CD4-positive, alpha-beta memory T cell (primary cell): ENCODE results near the gene CIRBP. TPM values are rescaled to one million over a fixed set of nuclear protein-coding genes. Genes with fewer than 3 reads are reported as not detected.

Experiments
- CTCF ChIA-PET: fragments of 350-600 bp; sonication (Branson Sonifier 250); formaldehyde crosslinking; loops from one replicate; lab custom pipeline; 2021; ENCODE audit warnings: inconsistent platforms; ENCODE audit not compliant: partially characterized antibody; lab: Charles Lee
- POLR2A ChIA-PET: fragments of 350-600 bp; sonication (Branson Sonifier 250); formaldehyde crosslinking; loops from one replicate; lab custom pipeline; 2021; ENCODE audit not compliant: partially characterized antibody; lab: Charles Lee
- DNase-seq, 5 donors: peaks; one replicate each; pipeline versions ENCODE4 v3.0.0 to v3.0.0-alpha.2; 2020 to 2022; ENCODE audit warnings: mixed read lengths in 1 of 5
- H3K27ac ChIP-seq: one replicate; pipeline ENCODE4 v1.7.0; 2013; ENCODE audit warnings: low read depth, low read length
- H3K27me3 ChIP-seq: 2 replicates; pipeline ENCODE4 v1.7.0; 2013; ENCODE audit warnings: mild to moderate bottlenecking, low read length, moderate library complexity; ENCODE audit not compliant: insufficient read depth
- H3K36me3 ChIP-seq: 2 replicates; pipeline ENCODE4 v1.7.0; 2013; ENCODE audit warnings: mild to moderate bottlenecking, low read length, moderate library complexity; ENCODE audit not compliant: insufficient read depth
- H3K4me1 ChIP-seq: 2 replicates; pipeline ENCODE4 v1.7.0; 2013; ENCODE audit warnings: mild to moderate bottlenecking, low read length, moderate library complexity; ENCODE audit not compliant: insufficient read depth
- H3K4me3 ChIP-seq, 2 donors: one replicate each; pipeline ENCODE4 v1.7.0; 2013; ENCODE audit warnings: low read length in 2 of 2, mild to moderate bottlenecking in 1 of 2
- H3K9me3 ChIP-seq, 2 donors: one replicate each; pipeline ENCODE4 v1.7.0; 2013; ENCODE audit warnings: low read length in 2 of 2, control low read depth in 1 of 2; ENCODE audit not compliant: control insufficient read depth in 1 of 2
- H3K27ac Mint-ChIP-seq, 7 donors: one replicate each; pipeline ENCODE4 v1.8.0; 2020 to 2021; ENCODE audit warnings: mixed read lengths in 7 of 7, mild to moderate bottlenecking in 6 of 7, inconsistent platforms in 3 of 7, moderate library complexity in 3 of 7
- H3K27me3 Mint-ChIP-seq, 2 donors: one replicate each; pipeline ENCODE4 v1.8.0; 2020 to 2021; ENCODE audit warnings: mixed read lengths in 2 of 2
- H3K36me3 Mint-ChIP-seq, 2 donors: one replicate each; pipeline ENCODE4 v1.8.0; 2020 to 2021; ENCODE audit warnings: mixed read lengths in 2 of 2, inconsistent platforms in 1 of 2, mild to moderate bottlenecking in 1 of 2
- H3K4me1 Mint-ChIP-seq, 4 donors: one replicate each; pipeline ENCODE4 v1.8.0; 2020 to 2021; ENCODE audit warnings: mixed read lengths in 4 of 4, mild to moderate bottlenecking in 1 of 4
- H3K4me3 Mint-ChIP-seq, 8 donors: one replicate each; pipeline ENCODE4 v1.8.0; 2020 to 2021; ENCODE audit warnings: mixed read lengths in 8 of 8, mild to moderate bottlenecking in 7 of 8, moderate library complexity in 6 of 8, inconsistent platforms in 3 of 8
- H3K9me3 Mint-ChIP-seq, 8 donors: one replicate each; pipeline ENCODE4 v1.8.0; 2020 to 2021; ENCODE audit warnings: mixed read lengths in 8 of 8, mild to moderate bottlenecking in 5 of 8, inconsistent platforms in 3 of 8, moderate library complexity in 1 of 8
- intact Hi-C: fragments of 100-400 bp; cut with micrococcal nuclease; formaldehyde crosslinking; loops from one replicate; pipeline ENCODE4 v1.15.1; 2023
- polyA plus RNA-seq, 2 donors: library from polyadenylated mRNA; unstranded; fragments of 300-500 nt; fragmentation: Illumina TruSeq; gene quantifications; one replicate each; pipeline ENCODE4 v1.2.3, GENCODE V29; 2021
- total RNA-seq, 2 experiments: library from RNA; stranded (reverse); gene quantifications; one replicate each; pipeline ENCODE4 v1.2.3, GENCODE V29; 2021

Gene CIRBP
- total and polyA plus RNA-seq, 4 experiments from 2014 or later: 160 to 638 (median 416) TPM

DNA sequence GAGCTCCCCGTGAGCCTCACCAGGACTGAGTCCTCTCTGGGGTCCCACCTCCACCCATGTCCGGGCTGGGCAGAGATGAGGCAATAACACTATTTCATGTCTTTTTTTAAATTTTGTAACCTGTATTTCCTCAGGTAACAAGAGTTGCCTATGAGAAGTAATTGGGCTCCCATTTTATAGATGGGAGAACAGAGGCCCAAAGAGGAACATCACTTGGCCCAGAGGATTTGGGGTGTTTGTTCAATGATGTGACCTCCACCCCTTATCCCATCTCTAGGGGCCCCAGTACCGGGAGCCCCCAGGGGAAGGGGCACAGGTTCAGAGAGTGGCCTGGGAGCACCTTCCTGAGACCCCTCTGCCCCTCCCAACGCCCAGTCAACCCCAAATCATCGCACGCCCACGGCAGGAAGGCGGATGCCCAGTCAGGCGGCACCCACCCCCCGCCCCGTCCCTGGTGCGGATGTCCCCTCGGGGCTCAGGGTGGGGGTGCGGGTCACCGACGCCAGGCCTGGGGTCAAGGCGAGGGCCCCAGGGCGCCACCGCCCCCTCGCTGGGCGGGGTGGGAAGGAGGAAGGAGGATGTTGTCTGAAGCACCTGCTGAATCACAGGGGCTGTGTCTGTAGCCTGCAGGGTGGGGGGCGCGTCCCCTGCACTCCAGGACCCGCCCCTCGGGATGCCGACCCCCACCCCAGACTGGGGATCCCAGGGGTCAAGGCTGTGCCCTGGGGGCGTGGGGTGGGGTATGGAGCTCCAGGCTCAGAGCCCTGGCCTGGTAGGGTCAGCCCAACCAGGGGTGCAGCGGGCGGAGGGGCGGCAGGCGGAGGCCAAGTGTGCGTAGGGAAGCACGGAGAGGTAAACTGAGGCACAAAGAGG is 9.0 kb upstream of the CIRBP start:
- peak overlapping the region; percentile 87 for H3K27ac ChIP-seq
- peak overlapping the region; percentile 17 to 78 for H3K4me3 ChIP-seq
- Mint-ChIP-seq H3K27ac (peak overlapping the region; percentile 95 to 99 (median 99)), H3K27me3 (peaks cover 0 to 3% of the 10 kb centered on the region in 2 donors), H3K4me3 (peak overlapping the region; percentile 88 to 93 (median 90)), H3K4me1 (peaks cover 26 to 59% (median 42%) of the 10 kb centered on the region in 4 donors), H3K36me3 (peaks cover 10 to 20% of the 10 kb centered on the region in 2 donors), H3K9me3 (no peaks in the 10 kb centered on the region)
- H3K36me3 ChIP-seq: peaks cover 18% of the 10 kb centered on the region
- POLR2A ChIA-PET: interaction anchor here (0.8 to 12.0 kb wide), 15 partner anchors 7 to 232 kb away, joined by 3 to 650 read pairs (median 6); partner anchors contain the start of genes ARHGAP45, ATP5F1D, CBARP and CIRBP
- H3K9me3 ChIP-seq: no peaks in the 10 kb centered on the region
- intact Hi-C loops: loop anchor here (1.0 kb wide), 2 partner anchors 9 to 11 kb away; partner anchors contain the start of gene CIRBP
- DNase-seq: peak in 4 of 5 donors; percentile 38 to 72 (median 53)
- peaks cover 75% of the 10 kb centered on the region for H3K4me1 ChIP-seq
- H3K27me3 ChIP-seq: no peaks in the 10 kb centered on the region
- CTCF ChIA-PET: interaction anchor here (1.9 to 10.8 kb wide), 2 partner anchors 15 to 19 kb away, joined by 4 to 364 read pairs; partner anchors contain the start of gene ATP5F1D

DNA sequence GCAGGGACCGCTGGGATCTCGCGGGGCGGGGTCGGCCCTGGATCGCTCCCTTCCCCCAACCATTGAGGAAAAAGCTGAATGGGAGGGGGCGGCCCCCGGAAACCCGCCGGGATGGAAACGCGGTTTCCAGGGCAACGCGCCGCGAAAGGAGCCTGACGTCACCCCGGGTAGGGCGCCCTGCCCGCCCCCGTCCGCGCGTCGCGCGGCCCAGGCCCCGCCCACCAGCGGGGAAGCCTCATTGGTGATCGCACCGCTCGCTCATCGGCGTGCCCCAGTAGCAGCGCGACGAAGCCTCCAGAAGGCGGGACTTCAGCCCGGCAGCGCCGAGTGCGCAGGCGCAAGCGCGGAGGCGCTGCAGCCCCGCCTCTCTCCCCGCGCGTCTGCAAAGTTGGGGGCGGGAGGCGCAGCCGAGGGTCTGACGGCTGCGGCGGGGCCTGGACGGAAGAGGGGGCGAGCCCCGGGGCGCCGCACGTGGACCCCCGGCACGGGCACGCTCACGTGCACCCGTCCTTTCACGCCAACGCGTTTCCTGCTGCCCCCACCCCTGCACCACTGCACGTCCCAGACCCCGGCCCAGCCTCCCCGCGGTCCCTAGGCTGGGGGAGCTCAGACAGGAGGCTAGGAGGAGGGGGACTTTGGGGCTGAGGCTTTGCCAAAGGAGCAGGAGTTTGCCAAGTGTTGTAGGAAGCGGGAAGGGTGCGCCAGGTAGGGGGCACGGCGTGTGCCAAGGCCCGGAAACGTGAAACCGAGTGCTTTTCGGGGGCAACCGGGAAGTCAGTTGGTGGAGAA is 8.2 kb upstream of the CIRBP start:
- H3K4me1 Mint-ChIP-seq: peaks cover 29 to 65% (median 44%) of the 10 kb centered on the region in 4 donors
- H3K4me3 ChIP-seq: peak overlapping the region; percentile 78

DNA sequence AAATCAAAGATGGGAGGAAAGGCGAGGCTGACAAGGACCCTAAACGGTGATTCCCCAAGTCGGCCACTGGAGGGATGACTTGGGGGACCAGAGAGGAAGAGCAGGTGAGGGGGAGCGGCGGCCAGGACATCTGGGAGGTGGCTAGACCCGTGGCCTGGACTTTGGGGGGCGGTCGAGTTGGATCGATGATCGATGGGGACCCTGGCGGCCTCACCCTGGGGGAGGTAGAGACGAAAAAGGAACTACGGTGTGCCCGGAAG is 7.7 kb upstream of the CIRBP start:
- DNase-seq: no peak
- H3K9me3 Mint-ChIP-seq: no peaks in the 10 kb centered on the region
- H3K27ac ChIP-seq: peak overlapping the region; percentile 87
- H3K9me3 ChIP-seq: no peaks in the 10 kb centered on the region
- peaks cover 70% of the 10 kb centered on the region for H3K4me1 ChIP-seq
- intact Hi-C loops: no loop called here
- peak overlapping the region; percentile 85 to 93 (median 91) for H3K4me3 Mint-ChIP-seq
- peaks cover 0 to 3% of the 10 kb centered on the region in 2 donors for H3K27me3 Mint-ChIP-seq
- H3K27ac Mint-ChIP-seq: peak overlapping the region; percentile 95 to 99 (median 99)
- peaks cover 7 to 18% of the 10 kb centered on the region in 2 donors for H3K36me3 Mint-ChIP-seq
- POLR2A ChIA-PET: interaction anchor here (1.1 to 12.0 kb wide), 8 partner anchors 5 to 464 kb away, joined by 3 to 650 read pairs (median 11); partner anchors contain the start of genes ATP5F1D, CBARP, CIRBP and FAM174C
- peak overlapping the region; percentile 78 for H3K4me3 ChIP-seq
- no peaks in the 10 kb centered on the region for H3K27me3 ChIP-seq
- H3K36me3 ChIP-seq: peaks cover 6% of the 10 kb centered on the region
- peaks cover 29 to 68% (median 44%) of the 10 kb centered on the region in 4 donors for H3K4me1 Mint-ChIP-seq
- CTCF ChIA-PET: interaction anchor here (1.5 to 10.8 kb wide), 3 partner anchors 9 to 21 kb away, joined by 4 to 364 read pairs (median 5); partner anchors contain the start of gene ATP5F1D

More for the DNA sequence above, 8.2 kb upstream of the CIRBP start:
- Mint-ChIP-seq H3K27ac (peak overlapping the region; percentile 95 to 99 (median 99)), H3K4me3 (peak overlapping the region; percentile 85 to 93 (median 91)), H3K27me3 (peaks cover 0 to 3% of the 10 kb centered on the region in 2 donors), H3K9me3 (no peaks in the 10 kb centered on the region), H3K36me3 (peaks cover 9 to 20% of the 10 kb centered on the region in 2 donors)
- ChIA-PET CTCF (interaction anchor here (1.5 to 10.8 kb wide), 3 partner anchors 8 to 20 kb away, joined by 4 to 364 read pairs (median 5); partner anchors contain the start of gene ATP5F1D), POLR2A (interaction anchor here (0.8 to 12.0 kb wide), 11 partner anchors 6 to 463 kb away, joined by 3 to 650 read pairs (median 8); partner anchors contain the start of genes ARHGAP45, ATP5F1D, CBARP and CIRBP)
- Histone ChIP-seq H3K27ac (peak overlapping the region; percentile 87), H3K9me3 (no peaks in the 10 kb centered on the region), H3K36me3 (peaks cover 9% of the 10 kb centered on the region), H3K4me1 (peaks cover 70% of the 10 kb centered on the region), H3K27me3 (no peaks in the 10 kb centered on the region)
- peak; percentile 96 to 97 (median 97) for DNase-seq
- intact Hi-C loops: no loop called here

DNA sequence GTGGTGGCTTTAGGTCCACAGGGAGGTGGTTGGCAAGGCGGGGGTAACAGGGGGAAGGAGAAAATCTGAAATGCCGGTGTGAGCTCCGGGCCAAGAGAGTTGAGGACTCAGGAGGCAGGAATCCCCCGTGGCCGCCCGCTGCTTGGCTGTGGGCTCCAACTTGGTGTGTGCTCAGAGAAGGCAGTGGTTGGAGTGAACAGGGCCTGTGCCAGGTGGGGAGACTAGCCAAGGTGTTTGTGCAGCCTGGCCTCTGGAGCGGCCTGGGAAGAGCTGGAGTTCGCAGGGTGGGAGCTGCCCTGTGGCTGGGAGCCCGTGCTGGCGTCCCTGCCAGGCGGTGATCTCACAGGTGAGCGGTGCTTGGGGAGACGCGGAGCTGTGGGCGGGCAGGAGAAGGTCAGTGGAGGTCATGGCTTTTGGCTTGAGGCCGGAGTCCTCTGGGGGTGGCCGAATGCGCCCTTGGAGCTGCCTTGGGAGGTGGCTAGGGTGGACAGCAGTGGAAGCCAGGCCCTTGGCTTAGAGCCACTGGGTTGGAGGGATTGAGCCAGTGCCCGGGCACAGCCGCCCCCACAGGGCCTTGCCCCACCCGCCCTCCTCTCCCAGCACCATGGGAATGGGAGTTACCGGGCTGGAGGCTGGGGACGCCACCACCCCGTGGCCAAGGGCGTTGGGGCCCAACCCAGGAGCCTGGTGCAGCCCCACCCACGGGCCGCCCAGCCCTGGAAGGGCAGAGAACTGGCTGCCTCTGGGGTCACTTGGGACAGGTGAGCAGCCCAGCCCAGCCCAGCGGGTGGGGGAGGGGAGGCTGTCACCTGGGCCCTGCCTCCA is 7.1 kb upstream of the CIRBP start:
- peaks cover 29 to 68% (median 43%) of the 10 kb centered on the region in 4 donors for H3K4me1 Mint-ChIP-seq
- H3K4me1 ChIP-seq: peaks cover 66% of the 10 kb centered on the region

DNA sequence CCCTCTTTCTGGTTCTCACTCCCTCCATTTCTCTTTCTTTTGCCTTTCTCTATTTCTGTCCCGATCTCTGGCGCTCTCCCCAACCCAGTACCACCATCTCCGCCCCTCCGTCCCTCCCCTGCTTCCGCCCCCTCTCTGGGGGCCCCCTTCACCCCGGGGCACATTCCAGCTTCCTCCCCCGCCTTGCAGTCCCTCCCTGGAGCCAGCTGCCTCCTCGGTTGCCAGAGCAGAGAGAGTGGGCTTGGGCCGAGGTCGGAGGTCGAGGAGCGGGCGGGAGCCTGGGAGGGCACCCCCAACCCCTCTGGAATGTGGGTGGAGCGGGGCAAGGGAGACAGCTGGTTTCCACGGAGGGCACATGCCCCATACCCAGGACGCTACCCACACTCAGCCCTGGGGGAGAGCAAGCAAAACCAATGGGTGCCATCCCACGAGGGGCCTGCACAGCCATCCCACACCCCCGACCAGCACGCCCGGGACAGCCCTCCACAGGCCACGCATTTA is 6.5 kb upstream of the CIRBP start:
- ChIA-PET CTCF (interaction anchor here (0.9 to 10.8 kb wide), 3 partner anchors 18 to 68 kb away, joined by 4 to 364 read pairs (median 4); no protein-coding TSS in a partner anchor), POLR2A (interaction anchor here (1.3 to 12.0 kb wide), 4 partner anchors 9 to 20 kb away, joined by 5 to 650 read pairs (median 44); partner anchors contain the start of genes ATP5F1D, CBARP and FAM174C)
- Mint-ChIP-seq H3K36me3 (peaks cover 2 to 13% of the 10 kb centered on the region in 2 donors), H3K4me1 (peaks cover 28 to 68% (median 44%) of the 10 kb centered on the region in 4 donors), H3K27me3 (peaks cover 0 to 3% of the 10 kb centered on the region in 2 donors), H3K4me3 (peak overlapping the region in 4 of 8 donors; percentile 38 to 77 (median 40)), H3K9me3 (no peaks in the 10 kb centered on the region), H3K27ac (peak overlapping the region in 5 of 7 donors; percentile 52 to 85 (median 79))
- intact Hi-C loops: no loop called here
- H3K4me1 ChIP-seq: peaks cover 67% of the 10 kb centered on the region
- H3K27ac ChIP-seq: peak overlapping the region; percentile 87
- H3K27me3 ChIP-seq: no peaks in the 10 kb centered on the region
- no peak for DNase-seq
- H3K9me3 ChIP-seq: no peaks in the 10 kb centered on the region
- no peaks in the 10 kb centered on the region for H3K36me3 ChIP-seq
- H3K4me3 ChIP-seq: no peak overlapping the region

More for the DNA sequence above, 7.1 kb upstream of the CIRBP start:
- Mint-ChIP-seq H3K4me3 (peak overlapping the region; percentile 85 to 93 (median 91)), H3K27ac (peak overlapping the region; percentile 95 to 99 (median 99)), H3K27me3 (peaks cover 0 to 3% of the 10 kb centered on the region in 2 donors), H3K9me3 (no peaks in the 10 kb centered on the region), H3K36me3 (peaks cover 7 to 17% of the 10 kb centered on the region in 2 donors)
- CTCF ChIA-PET: interaction anchor here (0.9 to 10.8 kb wide), 4 partner anchors 9 to 21 kb away, joined by 4 to 364 read pairs (median 4); partner anchors contain the start of gene ATP5F1D
- POLR2A ChIA-PET: interaction anchor here (0.6 to 12.0 kb wide), 10 partner anchors 5 to 464 kb away, joined by 3 to 650 read pairs (median 8); partner anchors contain the start of genes ATP5F1D, CBARP, CIRBP and FAM174C
- Histone ChIP-seq H3K27me3 (no peaks in the 10 kb centered on the region), H3K4me3 (peak overlapping the region; percentile 78), H3K9me3 (no peaks in the 10 kb centered on the region), H3K27ac (peak overlapping the region; percentile 87), H3K36me3 (peaks cover under 1% of the 10 kb centered on the region)
- DNase-seq: peak in 3 of 5 donors; percentile 44 to 79 (median 49)
- intact Hi-C loops: no loop called here
